ENCODE measurements around the gene OR9I1.

GRCh38 chr11:58070585-58070984 is 54.7 kb downstream of the OR9I1 start:
- TF ChIP-seq POLR2A (IDR thresholded peaks at IDR 0.05) (no peak), CTCF (IDR thresholded peaks at IDR 0.05) (no peak)

Measured in esophagus squamous epithelium (tissue), 4 donors.